Measurements from ENCODE around the gene TMEM98.

DNA sequence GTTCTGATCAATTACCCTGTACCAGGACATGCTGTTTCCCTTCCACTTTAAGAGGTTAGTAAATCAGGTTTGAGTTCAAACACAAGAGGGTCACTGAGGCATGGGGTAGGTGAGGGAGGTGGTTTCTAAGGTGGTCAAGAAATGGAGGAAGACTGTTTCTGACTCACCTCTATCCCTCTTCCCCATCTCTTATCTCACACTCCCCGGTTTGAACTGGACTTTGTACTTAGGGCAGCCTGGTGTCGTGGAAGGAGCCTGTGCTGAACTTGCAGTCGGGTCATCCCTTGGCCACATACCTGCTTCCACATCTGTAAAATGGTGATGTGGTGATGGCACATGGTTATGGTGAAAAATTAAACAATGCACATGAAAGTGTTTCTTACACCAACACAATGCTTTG, 17.2 kb upstream of the TMEM98 start:
- TF ChIP-seq POLR2A (IDR thresholded peaks at IDR 0.05; ENCODE audit: low read length) (no peak), GATA1 (IDR thresholded peaks at IDR 0.05; ENCODE audit: low read depth, low read length) (no peak)
